GM12892 (cell line): ENCODE data around the gene PPP1R16B.
"Not testable (repeated sequence)": the region's sequence is repeated elsewhere in the genome, so short reads cannot be mapped to it uniquely, and the experiment has no call there.

Experiments
- DNase-seq: peaks from one replicate; pipeline ENCODE4 v3.0.0; 2011; ENCODE audit not compliant: insufficient read length
- FAIRE-seq: peaks from 2 replicates; lab custom pipeline; 2011; peaks lifted over from hg19 to GRCh38; lab: Jason Lieb, UNC
- POLR2A ChIP-seq: IDR thresholded peaks from 2 replicates; pipeline ENCODE4 v1.6.1; 2011; ENCODE audit warnings: low read depth, low read length, control low read depth
- POLR2AphosphoS5 ChIP-seq: IDR thresholded peaks from 2 replicates; pipeline ENCODE4 v1.6.1; 2011; ENCODE audit warnings: low read depth, low read length, control low read depth
- TAF1 ChIP-seq: IDR thresholded peaks from 2 replicates; pipeline ENCODE4 v1.6.1; 2011; ENCODE audit warnings: low read depth, mild to moderate bottlenecking, control low read depth, low read length, borderline replicate concordance

PPP1R16B gene

GRCh38 chr20:38812709-38813573, 7.4 kb downstream of the PPP1R16B start:
- TF ChIP-seq POLR2AphosphoS5, result no peak
- no peak for TF ChIP-seq TAF1
- DNase-seq, result no peak
- no peak for FAIRE-seq

- FAIRE-seq, DNase-seq: not testable (repeated sequence)
Observed at GRCh38 chr20:38813574-38813962, 8.1 kb downstream of the PPP1R16B start.

- peak; percentile 24 for FAIRE-seq
- TF ChIP-seq POLR2AphosphoS5, result no peak
- no peak for TF ChIP-seq TAF1
- TF ChIP-seq POLR2A, result no peak
- DNase-seq, result no peak
Observed at GRCh38 chr20:38815446-38815845, 9.9 kb downstream of the PPP1R16B start.

GRCh38 chr20:38818113-38819065, 12.9 kb downstream of the PPP1R16B start:
- TF ChIP-seq TAF1 (no peak), POLR2AphosphoS5 (no peak; the same call in 1 of the 2 replicates), POLR2A (no peak; the same call in 1 of the 2 replicates)
- DNase-seq, result no peak
- FAIRE-seq, result peak; percentile 48

- no peak for DNase-seq
- no peak for FAIRE-seq
- no peak for TF ChIP-seq TAF1
Observed at GRCh38 chr20:38825571-38825900, 20.0 kb downstream of the PPP1R16B start.

GRCh38 chr20:38825901-38826625, 20.6 kb downstream of the PPP1R16B start:
- FAIRE-seq (no peak), DNase-seq (no peak)

GRCh38 chr20:38827770-38828281, 22.3 kb downstream of the PPP1R16B start:
- no peak for FAIRE-seq
- TF ChIP-seq TAF1, result no peak
- no peak for TF ChIP-seq POLR2A
- no peak for TF ChIP-seq POLR2AphosphoS5
- DNase-seq, result no peak

More at GRCh38 chr20:38825901-38826625, 20.6 kb downstream of the PPP1R16B start:
- TF ChIP-seq TAF1, result no peak
- no peak for TF ChIP-seq POLR2A
- TF ChIP-seq POLR2AphosphoS5, result peak; percentile 45; the same call in 1 of the 2 replicates

- no peak; the same call in 1 of the 2 replicates for TF ChIP-seq POLR2AphosphoS5
- no peak for TF ChIP-seq TAF1
- peak; percentile 53 for TF ChIP-seq POLR2A
- no peak for FAIRE-seq
Observed at GRCh38 chr20:38828514-38829295, 23.2 kb downstream of the PPP1R16B start.

GRCh38 chr20:38829296-38829875, 23.9 kb downstream of the PPP1R16B start:
- DNase-seq (no peak), FAIRE-seq (no peak)
- TF ChIP-seq POLR2AphosphoS5 (no peak), POLR2A (no peak), TAF1 (no peak)

More at GRCh38 chr20:38828514-38829295, 23.2 kb downstream of the PPP1R16B start:
- DNase-seq, result no peak

GRCh38 chr20:38830356-38830755, 24.9 kb downstream of the PPP1R16B start:
- TF ChIP-seq POLR2AphosphoS5 (no peak), POLR2A (no peak), TAF1 (no peak)
- DNase-seq (no peak), FAIRE-seq (no peak)
